GM21737 (cell line): Measurements from ENCODE around the gene C1QTNF1.

Source experiments
- ATAC-seq: cut with Tn5 transposase; IDR thresholded peaks from one replicate; pipeline ENCODE4 v1.9.1; 2021; ENCODE audit warnings: mild to moderate bottlenecking, moderate library complexity; ENCODE audit not compliant: unreplicated experiment

Gene C1QTNF1

GRCh38 chr17:78992542-78993212, 31.3 kb upstream of the C1QTNF1 start:
- no peak for ATAC-seq

- no peak for ATAC-seq
Measured at GRCh38 chr17:78993241-78993956, 30.6 kb upstream of the C1QTNF1 start.

- ATAC-seq = no peak
Measured at GRCh38 chr17:78993981-78994671, 29.8 kb upstream of the C1QTNF1 start.

- no peak for ATAC-seq
Measured at GRCh38 chr17:78995022-78995760, 28.8 kb upstream of the C1QTNF1 start.

GRCh38 chr17:78995761-78996451, 28.1 kb upstream of the C1QTNF1 start:
- no peak for ATAC-seq

- ATAC-seq = no peak
Measured at GRCh38 chr17:78996781-78997201, 27.2 kb upstream of the C1QTNF1 start.

- no peak for ATAC-seq
Measured at GRCh38 chr17:78997231-78997741, 26.7 kb upstream of the C1QTNF1 start.

GRCh38 chr17:78997881-78998280, 26.1 kb upstream of the C1QTNF1 start:
- ATAC-seq = no peak

GRCh38 chr17:78998311-78999055, 25.5 kb upstream of the C1QTNF1 start:
- no peak for ATAC-seq

GRCh38 chr17:78999056-78999768, 24.8 kb upstream of the C1QTNF1 start:
- ATAC-seq = no peak

- ATAC-seq = no peak
Measured at GRCh38 chr17:78999947-79000395, 24.0 kb upstream of the C1QTNF1 start.

- no peak for ATAC-seq
Measured at GRCh38 chr17:79000396-79001189, 23.4 kb upstream of the C1QTNF1 start.

- ATAC-seq = no peak
Measured at GRCh38 chr17:79001190-79002020, 22.6 kb upstream of the C1QTNF1 start.

- ATAC-seq = no peak
Measured at GRCh38 chr17:79002291-79002690, 21.7 kb upstream of the C1QTNF1 start.

- ATAC-seq = no peak
Measured at GRCh38 chr17:79002796-79003593, 21.0 kb upstream of the C1QTNF1 start.

GRCh38 chr17:79003661-79004411, 20.1 kb upstream of the C1QTNF1 start:
- ATAC-seq = no peak
